Left forelimb (tissue), 1 donor: ENCODE data around the gene ATOH7.
"Not testable (repeated sequence)": the region's sequence is repeated elsewhere in the genome, so short reads cannot be mapped to it uniquely, and the experiment has no call there.

ENCODE experiments used
- DNase-seq: peaks from one replicate; pipeline ENCODE4 v3.0.0-alpha.2; 2018; ENCODE audit warnings: low spot score

Gene ATOH7

GRCh38 chr10:68237173-68237572, 5.3 kb upstream of the ATOH7 start:
- DNase-seq = no peak

- DNase-seq = no peak
Measured at GRCh38 chr10:68235581-68235980, 3.7 kb upstream of the ATOH7 start.

GRCh38 chr10:68235111-68235510, 3.2 kb upstream of the ATOH7 start:
- DNase-seq = no peak

GRCh38 chr10:68233046-68233445, 1.1 kb upstream of the ATOH7 start:
- no peak for DNase-seq

- DNase-seq = peak; percentile 83
Measured at GRCh38 chr10:68231106-68231816, 652 bp downstream of the ATOH7 start.

- no peak for DNase-seq
Measured at GRCh38 chr10:68230268-68230667, 1.6 kb downstream of the ATOH7 start.

- no peak for DNase-seq
Measured at GRCh38 chr10:68224810-68225209, 7.1 kb downstream of the ATOH7 start.

GRCh38 chr10:68223535-68224165, 8.3 kb downstream of the ATOH7 start:
- no peak for DNase-seq

- no peak for DNase-seq
Measured at GRCh38 chr10:68222391-68222790, 9.5 kb downstream of the ATOH7 start.

- no peak for DNase-seq
Measured at GRCh38 chr10:68221196-68221595, 10.7 kb downstream of the ATOH7 start.

GRCh38 chr10:68218786-68219185, 13.1 kb downstream of the ATOH7 start:
- DNase-seq = no peak

- DNase-seq = no peak
Measured at GRCh38 chr10:68212721-68213352, 19.1 kb downstream of the ATOH7 start.

- DNase-seq = no peak
Measured at GRCh38 chr10:68211669-68212068, 20.2 kb downstream of the ATOH7 start.

- no peak for DNase-seq
Measured at GRCh38 chr10:68208424-68209042, 23.4 kb downstream of the ATOH7 start.

GRCh38 chr10:68202960-68203353, 29.0 kb downstream of the ATOH7 start:
- DNase-seq = no peak

GRCh38 chr10:68196701-68197100, 35.2 kb downstream of the ATOH7 start:
- DNase-seq = no peak

GRCh38 chr10:68195776-68196175, 36.1 kb downstream of the ATOH7 start:
- not testable (repeated sequence) for DNase-seq

- no peak for DNase-seq
Measured at GRCh38 chr10:68194290-68194689, 37.6 kb downstream of the ATOH7 start.

GRCh38 chr10:68192113-68192512, 39.8 kb downstream of the ATOH7 start:
- DNase-seq = no peak

- no peak for DNase-seq
Measured at GRCh38 chr10:68188835-68189234, 43.1 kb downstream of the ATOH7 start.

- no peak for DNase-seq
Measured at GRCh38 chr10:68185085-68185484, 46.8 kb downstream of the ATOH7 start.

GRCh38 chr10:68184546-68184945, 47.4 kb downstream of the ATOH7 start:
- DNase-seq = no peak
